HG03520 (cell line): ENCODE data around the gene SKIC3.

Source experiments
- ATAC-seq: cut with Tn5 transposase; IDR thresholded peaks from one replicate; pipeline ENCODE4 v1.9.1; 2021; ENCODE audit warnings: mild to moderate bottlenecking, moderate library complexity; ENCODE audit not compliant: unreplicated experiment

SKIC3 gene

DNA sequence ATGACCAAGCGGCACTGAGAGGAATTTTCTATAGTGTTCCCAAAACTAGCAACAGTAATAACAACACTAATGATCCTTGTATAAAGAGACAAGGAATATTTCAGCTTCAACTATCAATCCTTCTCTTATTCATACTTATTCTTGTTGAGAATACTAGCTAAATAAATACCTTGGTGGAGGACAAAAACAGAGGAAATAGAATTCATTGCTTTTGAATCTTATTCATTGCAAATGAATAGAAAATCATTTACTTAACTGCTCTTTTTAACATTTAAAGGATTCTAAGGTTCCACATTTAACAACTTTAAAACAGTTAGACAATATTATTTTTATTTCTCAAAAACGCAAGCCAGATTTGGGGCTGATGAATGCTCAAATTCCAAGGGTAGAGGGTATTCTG is 22.4 kb downstream of the SKIC3 start:
- ATAC-seq: no peak

GRCh38 chr5:95531491-95531890 is 23.3 kb downstream of the SKIC3 start:
- ATAC-seq: no peak

GRCh38 chr5:95530416-95530815 is 24.4 kb downstream of the SKIC3 start:
- no peak for ATAC-seq

- no peak for ATAC-seq
Observed at GRCh38 chr5:95528565-95528964, 26.2 kb downstream of the SKIC3 start.

DNA sequence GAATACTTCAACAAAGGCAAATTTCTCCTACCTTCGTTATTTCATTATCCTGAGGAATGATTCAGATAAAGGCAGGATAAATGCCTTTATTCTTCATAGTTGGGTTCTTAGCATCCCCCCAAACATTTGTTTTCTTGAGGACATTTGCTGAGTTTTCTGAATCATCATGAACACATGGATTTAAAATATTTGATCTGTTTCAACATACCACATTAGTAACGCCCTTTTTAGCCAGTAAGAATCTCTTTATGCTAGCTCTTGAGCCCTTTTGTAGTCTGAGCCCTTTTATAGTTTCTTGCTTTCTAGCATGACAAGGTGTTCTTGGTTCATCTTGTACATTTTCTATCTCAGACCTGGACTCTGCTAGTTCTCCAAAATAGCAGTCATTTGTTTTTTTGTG is 27.9 kb downstream of the SKIC3 start:
- ATAC-seq: no peak

DNA sequence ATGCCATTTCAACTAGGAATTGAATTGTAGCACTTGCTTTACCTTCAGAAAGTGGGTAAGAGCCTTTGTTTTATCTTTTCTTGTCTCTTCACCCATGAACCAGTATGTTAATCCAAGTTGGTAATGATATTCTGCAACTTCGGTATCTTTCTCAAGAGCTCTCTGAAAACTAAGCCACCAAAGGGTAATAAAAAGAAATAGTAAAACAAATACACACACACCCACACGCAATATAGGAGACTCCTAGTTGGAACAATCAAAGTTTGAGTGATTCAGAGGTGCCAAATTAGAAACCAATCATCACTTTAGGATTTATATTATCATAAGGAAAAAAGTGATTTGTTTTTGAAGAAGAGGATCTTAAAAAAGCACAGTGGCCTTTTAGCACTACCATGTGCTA is 30.4 kb downstream of the SKIC3 start:
- no peak for ATAC-seq

- no peak for ATAC-seq
Observed at GRCh38 chr5:95520206-95520605, 34.6 kb downstream of the SKIC3 start.

- no peak for ATAC-seq
Observed at GRCh38 chr5:95519681-95520080, 35.1 kb downstream of the SKIC3 start.

DNA sequence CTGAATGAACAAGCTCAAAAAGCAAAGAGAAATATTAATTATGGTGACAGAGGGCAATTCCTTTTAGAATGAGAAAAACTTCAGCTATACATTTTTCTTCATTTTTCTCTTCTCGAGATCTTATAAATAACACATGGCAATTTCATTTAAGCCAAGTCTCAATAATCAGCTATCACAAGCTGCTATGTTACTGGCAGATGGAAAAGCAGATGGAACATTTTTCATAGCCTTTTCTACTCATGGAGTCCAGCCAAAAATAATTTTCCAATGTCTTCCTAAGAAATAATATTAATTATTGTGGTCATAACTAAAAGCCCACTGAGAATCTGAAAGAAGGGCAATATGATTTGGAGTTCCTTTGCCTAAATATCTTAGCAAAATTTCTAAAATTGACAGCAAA is 35.6 kb downstream of the SKIC3 start:
- no peak for ATAC-seq

DNA sequence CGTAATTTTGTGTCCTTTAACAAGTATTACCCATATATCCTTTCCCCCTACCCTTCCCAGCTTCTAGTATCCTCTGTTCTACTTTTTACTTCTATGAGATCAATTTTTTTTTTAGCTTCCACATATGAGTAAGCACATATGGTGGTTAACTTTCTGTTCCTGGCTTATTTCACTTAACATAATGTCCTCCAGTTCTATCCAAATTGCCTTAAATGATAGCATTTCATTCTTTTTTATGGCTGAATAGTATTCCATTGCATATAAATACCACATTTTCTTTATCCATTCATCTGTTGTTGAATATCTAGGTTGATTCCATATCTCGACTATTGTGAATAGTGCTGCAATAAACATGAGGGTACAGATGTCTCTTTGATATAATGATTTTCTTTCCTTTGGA is 36.4 kb downstream of the SKIC3 start:
- ATAC-seq: no peak

DNA sequence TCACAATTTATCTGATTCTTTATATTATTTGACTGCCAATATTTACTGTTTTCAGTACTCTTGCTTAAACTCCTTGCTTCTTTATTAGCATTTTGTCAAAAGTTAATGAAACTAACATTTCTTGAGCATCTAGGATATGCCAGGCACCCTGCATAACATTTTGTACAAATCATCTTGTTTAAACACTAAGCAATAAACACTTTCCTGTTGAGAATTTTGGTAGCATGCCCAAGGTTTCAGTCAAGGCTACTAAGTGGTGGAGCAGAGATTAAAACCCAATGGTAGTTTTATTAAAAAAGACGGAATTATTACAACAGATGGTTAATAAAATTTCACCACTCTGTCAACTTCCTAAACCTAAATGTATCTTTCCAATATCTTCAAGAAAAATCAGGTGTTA is 43.2 kb downstream of the SKIC3 start:
- ATAC-seq: no peak

DNA sequence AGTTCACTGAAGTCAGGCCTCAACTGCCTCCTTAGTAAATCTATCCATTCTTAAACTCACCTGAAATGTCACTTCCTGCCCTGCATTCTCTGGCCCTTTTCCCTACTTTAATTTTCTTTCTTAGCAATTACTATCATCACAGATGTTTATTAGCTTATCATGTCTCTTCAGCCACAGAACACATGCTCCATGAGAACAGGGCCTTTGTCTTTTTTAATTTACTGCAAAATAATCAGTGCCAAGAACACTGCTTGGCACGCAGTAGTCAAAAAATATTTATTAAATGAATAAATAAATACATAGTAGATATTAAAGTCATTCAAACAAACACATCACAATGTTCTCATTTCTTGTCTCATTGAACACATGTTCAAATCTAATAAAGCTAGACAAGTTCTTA is 46.2 kb downstream of the SKIC3 start:
- ATAC-seq: no peak
